Stimulated activated CD8-positive, alpha-beta memory T cell treated with anti-CD3 and anti-CD28 coated beads, Interleukin-2, amount 100 ng/mL, for 1 hour (primary cell): ENCODE results near the gene ABCC4.

Experiments used
- DNase-seq, 2 donors: peaks; one replicate each; pipeline ENCODE4 v3.0.0-alpha.2; 2020; ENCODE audit warnings: low read depth in 2 of 2

ABCC4 gene

GRCh38 chr13:95120650-95121049, 180.6 kb downstream of the ABCC4 start:
- no peak for DNase-seq

DNA sequence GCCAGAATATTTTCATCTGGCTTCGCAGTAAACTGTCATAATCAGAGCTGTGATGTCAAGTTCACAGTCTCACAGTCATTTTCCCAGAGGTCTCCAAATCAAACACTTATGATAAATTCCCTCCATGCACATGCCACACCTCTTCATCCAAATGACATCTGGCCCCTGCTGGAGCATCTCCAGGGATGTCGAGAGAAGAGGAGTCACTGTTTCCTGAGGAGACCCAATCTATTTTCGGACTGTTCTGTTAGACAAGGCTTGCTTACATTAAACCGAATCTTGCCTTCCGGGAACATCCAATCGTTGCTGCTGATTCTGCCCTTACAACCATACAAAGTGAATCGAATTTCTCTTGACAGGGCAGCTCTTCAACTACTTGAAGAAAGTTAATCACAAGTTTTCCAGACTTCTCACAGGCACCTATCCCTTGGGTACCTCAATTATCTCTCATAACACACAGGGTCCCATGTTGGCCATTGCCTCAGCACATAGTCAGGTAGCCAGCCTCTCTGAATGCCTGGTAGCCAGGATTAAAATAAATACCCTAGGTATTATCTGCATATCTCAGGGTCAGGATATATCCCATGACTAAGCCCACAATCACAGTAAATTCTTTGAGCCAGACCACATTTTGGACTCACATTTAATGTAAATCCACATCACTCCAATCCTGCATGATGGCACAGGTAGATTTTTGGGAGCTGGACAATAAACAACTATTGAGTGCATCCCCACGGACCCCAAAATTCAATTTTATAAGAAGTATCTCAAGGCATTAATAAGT, 182.5 kb downstream of the ABCC4 start:
- DNase-seq = no peak

DNA sequence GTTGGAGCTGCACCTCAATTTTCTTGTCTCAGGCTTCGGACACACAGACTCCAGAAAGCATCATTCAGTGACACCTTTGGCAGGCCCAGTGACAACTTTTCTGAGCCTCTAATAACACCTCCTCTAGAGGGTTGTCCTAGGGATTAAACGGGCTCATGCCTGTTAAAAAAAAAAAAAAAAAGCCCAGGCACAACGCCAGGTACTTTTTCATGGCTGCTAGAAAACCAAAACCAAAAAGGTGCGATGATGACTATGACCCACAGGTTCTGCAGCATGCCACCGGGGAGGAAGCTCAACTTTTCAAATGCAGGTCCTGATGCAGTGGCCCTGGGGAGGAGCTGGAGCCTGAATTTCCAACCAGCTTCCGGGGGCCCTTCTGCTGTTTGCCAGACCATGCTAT, 184.2 kb downstream of the ABCC4 start:
- DNase-seq = no peak

- no peak for DNase-seq
Measured at GRCh38 chr13:95115525-95115924, 185.7 kb downstream of the ABCC4 start.

DNA sequence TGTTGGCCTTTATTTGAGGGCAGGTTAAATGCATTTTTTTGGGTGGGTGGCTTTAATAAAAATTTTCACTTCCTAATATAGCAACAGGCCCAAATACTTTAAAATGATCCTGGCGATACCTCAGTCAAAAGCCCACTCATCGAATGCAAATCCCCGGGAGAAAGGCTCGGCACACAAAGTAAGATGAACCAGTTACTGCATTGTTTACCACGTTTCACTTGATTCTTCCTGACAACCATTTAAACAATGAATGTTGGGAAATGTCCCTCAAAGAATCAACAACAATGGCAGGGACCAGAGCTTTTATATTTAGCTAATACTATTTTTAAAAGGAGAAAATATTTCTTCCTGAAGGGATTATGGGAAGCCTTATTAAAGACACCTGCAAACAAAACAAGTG, 187.7 kb downstream of the ABCC4 start:
- no peak for DNase-seq

- no peak for DNase-seq
Measured at GRCh38 chr13:95112883-95113282, 188.4 kb downstream of the ABCC4 start.

DNA sequence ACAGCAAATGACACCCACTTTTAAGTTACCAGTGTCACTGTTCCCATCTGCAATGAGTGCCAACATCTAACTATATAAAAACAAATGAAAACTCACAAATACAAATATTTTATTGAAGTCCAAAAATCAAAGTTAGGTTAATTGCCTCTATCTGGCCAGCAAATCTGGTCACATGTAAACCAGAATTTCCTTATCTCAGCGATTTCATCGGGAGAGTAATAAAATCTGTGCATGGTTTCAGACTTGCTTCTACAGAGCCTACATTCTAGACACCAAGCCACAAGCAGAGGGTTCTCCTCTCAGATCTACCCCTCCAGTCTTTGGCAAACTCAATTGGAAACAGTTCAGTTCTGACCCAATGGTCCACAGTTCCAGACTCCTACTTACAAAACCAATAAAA, 189.6 kb downstream of the ABCC4 start:
- no peak for DNase-seq

- DNase-seq = no peak
Measured at GRCh38 chr13:95106562-95106961, 194.7 kb downstream of the ABCC4 start.

- DNase-seq = no peak
Measured at GRCh38 chr13:95100525-95101433, 200.5 kb downstream of the ABCC4 start.

DNA sequence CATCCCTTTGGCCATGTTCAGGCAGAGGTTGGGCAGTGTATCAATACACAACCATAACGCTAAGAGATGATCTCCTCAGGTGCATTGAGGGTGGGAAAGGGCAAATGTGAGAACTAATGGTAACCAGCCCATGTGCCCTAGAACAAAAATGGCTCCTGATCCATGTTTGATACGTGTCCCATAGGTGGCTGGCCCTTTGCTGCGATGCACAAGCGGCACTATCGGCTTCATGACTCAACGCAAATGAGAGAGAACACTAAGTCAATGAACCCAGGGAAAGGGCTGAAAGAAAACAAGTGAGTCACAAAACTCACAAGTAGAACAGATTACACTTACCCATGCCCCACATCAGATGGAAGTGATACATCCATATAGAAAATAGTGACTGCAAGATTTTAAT, 201.7 kb downstream of the ABCC4 start:
- DNase-seq = no peak

GRCh38 chr13:95098916-95099315, 202.3 kb downstream of the ABCC4 start:
- DNase-seq = no peak

GRCh38 chr13:95091755-95092154, 209.5 kb downstream of the ABCC4 start:
- DNase-seq = no peak

DNA sequence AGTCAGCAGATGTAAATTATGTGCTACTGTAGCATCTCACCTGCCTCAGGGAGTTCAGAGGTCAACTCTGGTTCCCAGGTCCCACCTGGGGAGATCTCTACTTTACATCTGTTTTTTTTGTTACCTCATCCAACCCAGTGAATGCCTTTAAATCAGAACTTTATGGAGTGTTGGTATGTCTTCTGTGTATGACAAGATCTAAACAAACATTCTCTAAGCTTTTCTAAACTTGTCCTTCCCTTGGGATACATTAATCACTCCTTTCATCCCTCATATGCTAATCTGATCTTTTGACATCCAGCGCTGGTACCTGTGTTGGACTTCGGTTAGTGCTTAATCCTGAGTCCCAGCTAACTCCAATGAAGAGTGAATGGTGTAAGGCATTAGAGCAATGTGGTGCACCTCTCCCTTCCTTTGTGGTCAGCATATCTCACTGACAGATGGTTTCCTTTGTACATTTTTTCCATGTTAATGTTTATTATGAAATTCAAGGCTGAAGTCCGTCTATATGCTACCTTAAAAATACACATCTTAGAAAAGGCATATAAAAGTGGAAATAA, 213.4 kb downstream of the ABCC4 start:
- DNase-seq = no peak

DNA sequence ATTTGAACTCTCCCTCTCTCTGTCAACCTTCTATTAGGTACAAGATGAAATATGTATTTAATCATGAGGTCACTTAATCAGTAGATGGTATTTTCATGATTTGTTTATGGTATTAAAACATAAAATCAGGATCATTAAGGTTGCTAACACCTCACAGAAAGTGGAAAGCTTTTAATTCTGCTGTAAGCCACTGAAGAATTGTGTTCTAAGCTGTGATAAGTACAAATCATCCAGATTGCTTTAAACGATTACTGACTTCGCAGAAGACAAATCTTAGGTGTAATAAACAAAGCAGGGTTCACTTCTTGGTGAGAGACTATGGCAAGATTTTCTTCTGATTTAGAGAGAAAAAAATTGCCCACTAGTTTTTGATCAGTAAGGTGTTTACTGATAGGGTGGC, 214.5 kb downstream of the ABCC4 start:
- no peak for DNase-seq

GRCh38 chr13:95083758-95084157, 217.5 kb downstream of the ABCC4 start:
- no peak for DNase-seq

DNA sequence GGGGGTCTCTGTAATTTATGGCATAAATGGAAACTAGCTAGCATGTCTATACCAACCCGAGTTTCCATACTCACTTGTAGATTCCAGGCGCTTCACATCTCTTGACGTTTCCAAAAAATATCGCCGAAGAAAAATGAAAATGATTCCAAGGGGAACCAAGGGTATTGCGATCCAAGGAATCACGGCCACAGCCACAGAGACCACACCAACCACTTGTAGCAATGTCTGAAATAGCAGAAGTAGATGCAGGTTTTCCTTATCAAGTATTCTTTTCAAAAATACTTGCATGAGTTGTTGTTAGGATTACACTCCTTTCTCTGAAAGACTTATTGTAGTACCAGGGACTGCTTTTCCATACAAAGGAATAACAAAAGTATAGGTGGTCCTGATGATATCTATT, 218.2 kb downstream of the ABCC4 start:
- no peak for DNase-seq

GRCh38 chr13:95075506-95075905, 225.7 kb downstream of the ABCC4 start:
- DNase-seq = no peak

DNA sequence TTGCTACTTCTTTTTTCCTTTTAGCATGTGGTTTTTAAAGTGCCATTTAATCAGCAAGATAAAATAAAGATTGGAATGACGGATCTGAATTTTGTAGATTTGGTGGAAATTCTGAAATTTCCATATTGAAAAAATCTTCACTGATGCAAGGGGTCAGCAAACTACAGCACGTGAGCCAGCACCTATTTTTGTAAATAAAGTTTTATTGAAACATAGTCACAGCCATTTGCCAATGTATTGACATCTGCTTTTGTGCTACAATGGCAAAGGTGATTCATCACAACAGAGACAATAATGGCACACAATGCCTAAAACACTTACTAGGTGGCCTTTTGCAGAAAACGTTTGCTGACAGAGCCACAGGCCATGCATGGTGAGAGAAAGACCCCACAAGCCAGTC, 226.4 kb downstream of the ABCC4 start:
- DNase-seq = no peak

DNA sequence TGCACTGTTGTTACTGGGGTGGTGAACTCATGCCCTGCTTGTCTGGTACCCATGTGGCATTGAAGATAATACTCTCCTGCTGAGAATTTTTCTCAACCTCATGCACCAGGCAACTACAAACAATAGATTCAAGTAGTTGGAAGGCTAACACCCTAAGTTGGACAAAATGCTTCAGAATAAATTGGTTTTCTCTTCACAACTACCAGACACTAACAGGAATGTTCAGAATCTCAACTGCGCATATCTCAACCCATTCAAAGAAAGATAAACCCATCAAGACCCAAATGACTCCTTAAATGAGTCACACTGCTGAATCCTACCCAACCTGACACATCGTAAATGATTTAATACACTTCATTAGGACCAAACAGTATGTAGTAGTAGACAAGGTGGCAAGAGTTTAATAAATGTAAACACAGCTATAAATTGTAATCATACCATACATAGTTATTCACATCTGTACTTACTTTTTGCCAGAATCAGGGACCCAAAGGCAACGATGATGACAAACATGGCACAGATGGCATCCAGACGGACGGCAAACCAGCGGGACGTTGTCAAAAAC, 227.4 kb downstream of the ABCC4 start:
- no peak for DNase-seq

DNA sequence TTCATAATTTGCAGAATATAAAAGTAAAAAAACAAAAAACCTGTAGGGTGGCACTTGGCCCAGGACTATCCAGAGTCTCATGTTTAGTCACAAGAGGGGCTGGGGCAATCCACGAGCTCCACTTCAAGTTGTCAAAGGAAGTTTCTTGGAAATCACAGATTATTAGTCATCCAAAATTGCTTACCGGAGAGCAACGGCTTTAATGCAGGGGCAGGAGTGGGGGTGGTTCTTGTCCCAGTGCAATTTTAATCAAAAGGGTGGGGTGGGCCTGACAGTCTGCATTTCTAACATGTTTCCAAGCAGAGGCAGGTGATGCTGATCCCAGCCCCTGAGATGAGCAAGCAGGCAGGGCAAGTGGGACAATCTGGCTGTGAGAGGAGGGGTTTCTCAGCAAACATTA, 233.9 kb downstream of the ABCC4 start:
- no peak for DNase-seq

- no peak for DNase-seq
Measured at GRCh38 chr13:95060014-95060519, 241.2 kb downstream of the ABCC4 start.

DNA sequence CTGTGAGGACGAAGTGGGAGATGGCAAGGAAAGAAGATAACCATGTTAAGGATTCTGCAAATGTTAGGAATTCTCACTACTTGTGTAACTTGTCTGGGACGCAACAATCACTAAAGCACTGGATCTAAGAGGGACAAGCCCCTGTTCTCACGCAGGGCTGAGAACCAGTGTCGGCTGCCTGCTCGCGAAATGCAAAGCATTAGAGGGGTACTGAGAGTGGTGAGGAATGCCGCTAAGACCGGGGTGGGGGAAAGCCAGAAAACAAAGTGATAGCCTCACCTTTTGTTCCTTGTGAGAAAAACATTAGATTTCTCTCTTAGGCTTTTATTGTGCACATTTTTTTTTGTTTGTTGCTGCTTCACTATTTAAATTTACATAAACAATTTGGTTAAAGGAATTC, 241.9 kb downstream of the ABCC4 start:
- no peak for DNase-seq
